AG04450 (cell line): ENCODE results near the gene MSL1. TPM values are rescaled to one million over a fixed set of nuclear protein-coding genes. Genes with fewer than 3 reads are reported as not detected.

Experiments used
- CTCF ChIA-PET: fragments of 300-600, 350-600 bp; formaldehyde crosslinking; extraction: SDS; loops from one replicate; lab custom pipeline; 2022; ENCODE audit warnings: antibody characterized with exemption, inconsistent platforms; lab: Charles Lee
- POLR2A ChIA-PET: fragments of 350-600 bp; formaldehyde crosslinking; extraction: SDS; loops from one replicate; lab custom pipeline; 2021; ENCODE audit warnings: antibody characterized with exemption, inconsistent platforms; lab: Yijun Ruan, JAX
- DNase-seq: peaks from one replicate; pipeline ENCODE4 v3.0.0-alpha.2; 2011; ENCODE audit warnings: low read depth, low spot score
- H3K27ac ChIP-seq: one replicate; pipeline ENCODE4 v1.5.1; 2012; ENCODE audit warnings: low read depth, low read length, control low read depth
- H3K27me3 ChIP-seq: one replicate; pipeline ENCODE4 v1.6.0; 2012; ENCODE audit warnings: low read length; ENCODE audit not compliant: control insufficient read depth, insufficient read depth
- H3K4me3 ChIP-seq: 2 replicates; pipeline ENCODE4 v1.5.1; 2011; ENCODE audit warnings: mild to moderate bottlenecking, low read depth, low read length, control low read depth
- H3K9me3 ChIP-seq: 2 replicates; pipeline ENCODE4 v1.5.1; 2012; ENCODE audit warnings: low read length; ENCODE audit not compliant: control insufficient read depth, insufficient read depth
- CTCF ChIP-seq: IDR thresholded peaks from 2 replicates; pipeline ENCODE4 v1.5.1; 2011; ENCODE audit warnings: low read depth, low read length, control low read depth, inconsistent platforms
- polyA plus RNA-seq: library from polyadenylated mRNA; depleted of rRNA; stranded (reverse); fragments of >200 nt; gene quantifications from 2 replicates; pipeline ENCODE4 v1.2.3, GENCODE V29; 2011

MSL1 gene
- polyA plus RNA-seq, 1 experiment = 92.2 TPM

- no peak overlapping the region for H3K27ac ChIP-seq
- H3K9me3 ChIP-seq = no peaks in the 10 kb centered on the region; the same call in 1 of the 2 replicates
- no peaks in the 10 kb centered on the region for H3K27me3 ChIP-seq
- no peak overlapping the region for H3K4me3 ChIP-seq
- ChIA-PET CTCF (interaction anchor here (1.0 to 3.1 kb wide), 3 partner anchors 11 to 70 kb away, joined by 3 to 14 read pairs (median 4); no protein-coding TSS in a partner anchor), POLR2A (interaction anchor here (1.0 kb wide), 2 partner anchors 15 to 58 kb away, joined by 3 read pairs; no protein-coding TSS in a partner anchor)
- no peak for DNase-seq
- no peak for TF ChIP-seq CTCF
Observed at GRCh38 chr17:40097087-40097486, 24.7 kb upstream of the MSL1 start.

- no peak for TF ChIP-seq CTCF
- CTCF ChIA-PET = interaction anchor here (1.5 to 4.2 kb wide), 3 partner anchors 14 to 63 kb away, joined by 6 to 62 read pairs (median 14); no protein-coding TSS in a partner anchor
- POLR2A ChIA-PET = interaction anchor here (0.9 to 3.7 kb wide), 13 partner anchors 8 to 118 kb away, joined by 3 to 58 read pairs (median 6); partner anchors contain the start of genes CASC3, MED24 and PSMD3
Observed at GRCh38 chr17:40097931-40098845, 23.6 kb upstream of the MSL1 start.

GRCh38 chr17:40098846-40099618, 22.7 kb upstream of the MSL1 start:
- no peaks in the 10 kb centered on the region for H3K27me3 ChIP-seq
- no peaks in the 10 kb centered on the region; the same call in 1 of the 2 replicates for H3K9me3 ChIP-seq
- DNase-seq = peak; percentile 98
- H3K27ac ChIP-seq = peak overlapping the region; percentile 85
- peak overlapping the region; percentile 76 for H3K4me3 ChIP-seq
- POLR2A ChIA-PET = interaction anchor here (0.9 to 3.7 kb wide), 13 partner anchors 8 to 119 kb away, joined by 3 to 58 read pairs (median 6); partner anchors contain the start of genes CASC3, MED24 and PSMD3
- no peak for TF ChIP-seq CTCF
- CTCF ChIA-PET = interaction anchor here (1.0 to 4.2 kb wide), 4 partner anchors 13 to 64 kb away, joined by 4 to 62 read pairs (median 10); no protein-coding TSS in a partner anchor

More at GRCh38 chr17:40097931-40098845, 23.6 kb upstream of the MSL1 start:
- H3K4me3 ChIP-seq = peak overlapping the region; percentile 56
- H3K27ac ChIP-seq = peak overlapping the region; percentile 85
- no peak for DNase-seq
- H3K27me3 ChIP-seq = no peaks in the 10 kb centered on the region
- H3K9me3 ChIP-seq = no peaks in the 10 kb centered on the region; the same call in 1 of the 2 replicates

GRCh38 chr17:40099619-40100418, 22.0 kb upstream of the MSL1 start:
- H3K9me3 ChIP-seq = no peaks in the 10 kb centered on the region; the same call in 1 of the 2 replicates
- peak overlapping the region; percentile 87 for H3K27ac ChIP-seq
- ChIA-PET CTCF (interaction anchor here (0.9 to 4.2 kb wide), 4 partner anchors 12 to 25 kb away, joined by 4 to 62 read pairs (median 9); no protein-coding TSS in a partner anchor), POLR2A (interaction anchor here (0.7 to 3.7 kb wide), 25 partner anchors 7 to 262 kb away, joined by 3 to 58 read pairs (median 5); partner anchors contain the start of genes CASC3, MED24 and PSMD3)
- DNase-seq = no peak
- H3K27me3 ChIP-seq = no peaks in the 10 kb centered on the region
- peak overlapping the region; percentile 76 for H3K4me3 ChIP-seq
- TF ChIP-seq CTCF = no peak
